ENCODE data around the gene UBA5.

UBA5 gene

GRCh38 chr3:132721479-132722164 is 61.5 kb downstream of the UBA5 start:
- no peak for DNase-seq

- DNase-seq: peak; percentile 97
These were observed 62.3 kb downstream of the UBA5 start, which contains the start of gene NPHP3 for GRCh38 chr3:132722165-132723023. NPHP3 (minus strand) TSS chr3:132722409; CDS start chr3:132722355, 54 bp downstream.

DNA sequence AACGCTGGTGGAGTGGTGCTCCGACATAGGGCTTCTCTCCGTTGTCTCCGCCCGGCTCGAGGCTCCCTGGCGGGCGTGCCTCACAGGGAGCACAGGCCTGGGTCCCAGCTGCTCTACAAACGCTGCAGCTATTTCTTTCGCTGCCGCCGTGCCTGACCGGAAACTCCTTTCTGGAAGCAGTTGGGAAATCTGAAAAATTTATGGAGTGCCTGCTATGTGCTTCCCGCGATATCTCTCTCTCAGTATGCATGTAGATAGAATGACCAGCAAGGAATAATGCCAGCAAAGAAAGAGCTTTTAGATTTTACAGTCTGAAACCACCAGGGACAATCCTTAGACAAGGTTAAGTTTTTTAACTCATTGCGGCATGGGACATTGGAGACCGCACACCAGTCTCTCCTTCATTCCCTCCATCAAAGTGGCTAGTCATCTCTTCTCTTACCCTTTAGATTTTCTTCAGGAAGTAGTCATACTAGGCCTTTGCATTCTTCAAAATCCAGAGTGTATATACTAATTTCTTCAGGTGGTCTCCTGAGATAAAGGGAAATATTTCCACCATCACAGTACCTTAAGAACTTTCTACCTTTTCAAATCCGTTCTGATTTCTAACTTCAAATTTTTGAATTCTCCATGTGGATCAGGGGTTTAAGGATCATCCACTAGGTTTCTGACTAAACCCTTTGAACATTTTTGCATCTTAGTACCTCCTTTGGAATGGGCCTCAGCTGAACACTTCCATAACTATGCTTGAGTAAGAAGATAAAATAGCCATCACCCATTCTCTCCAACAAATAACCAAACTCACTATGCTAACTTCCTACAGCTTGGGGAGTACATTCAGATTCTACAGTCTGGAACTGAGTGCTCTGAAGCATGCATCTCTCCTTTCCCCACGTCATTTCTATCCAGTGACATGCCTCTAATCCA is 63.2 kb downstream of the UBA5 start:
- no peak for DNase-seq

GRCh38 chr3:132726341-132726823 is 66.3 kb downstream of the UBA5 start:
- no peak for DNase-seq

Measured in activated CD8-positive, alpha-beta memory T cell treated with anti-CD3 and anti-CD28 coated beads, Interleukin-2, amount 50 U/mL, for 4 hours (primary cell).